ENCODE results near the gene CEP89. TPM values are rescaled to one million over a fixed set of nuclear protein-coding genes. Genes with fewer than 3 reads are reported as not detected.

Gene CEP89
- total RNA-seq, 2 donors from 2014 or later: 35.6 to 40.4 TPM

DNA sequence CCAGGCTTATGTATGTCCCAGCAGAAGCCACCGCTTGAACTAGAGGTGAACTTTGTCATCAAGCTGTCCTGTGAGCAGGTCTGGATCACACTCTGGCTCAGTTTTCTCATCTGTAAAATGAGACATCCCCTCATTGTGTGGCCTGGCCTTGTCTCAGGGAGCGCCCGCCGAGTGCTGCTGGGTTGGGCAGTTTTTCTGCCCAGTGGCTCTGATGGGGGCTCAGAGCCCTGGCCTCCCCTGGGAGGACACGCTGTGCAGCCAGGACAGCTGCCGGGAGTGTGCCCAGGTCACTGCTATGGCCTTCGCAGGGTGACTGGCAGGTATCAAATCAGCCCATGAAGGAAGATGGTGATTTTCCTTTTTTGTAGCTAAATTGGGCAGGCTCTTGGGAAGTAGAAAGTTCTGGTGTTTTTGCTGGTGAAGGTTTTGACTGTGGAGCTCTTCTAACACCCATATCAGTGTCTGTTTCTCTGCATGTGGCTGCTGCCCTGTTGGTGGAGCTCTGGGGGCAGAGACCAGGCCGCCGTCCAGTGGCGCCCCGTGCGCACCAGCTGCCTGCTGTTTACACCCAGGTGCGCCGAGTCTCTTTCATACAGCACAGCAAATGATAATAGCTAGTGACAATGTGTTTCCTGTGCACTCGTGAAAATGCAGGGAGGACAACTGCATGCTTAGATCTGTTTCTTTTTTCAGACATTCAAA is 143.0 kb downstream of the CEP89 start:
- no peak overlapping the region for H3K4me3 Mint-ChIP-seq
- TF ChIP-seq, protein P1, sequence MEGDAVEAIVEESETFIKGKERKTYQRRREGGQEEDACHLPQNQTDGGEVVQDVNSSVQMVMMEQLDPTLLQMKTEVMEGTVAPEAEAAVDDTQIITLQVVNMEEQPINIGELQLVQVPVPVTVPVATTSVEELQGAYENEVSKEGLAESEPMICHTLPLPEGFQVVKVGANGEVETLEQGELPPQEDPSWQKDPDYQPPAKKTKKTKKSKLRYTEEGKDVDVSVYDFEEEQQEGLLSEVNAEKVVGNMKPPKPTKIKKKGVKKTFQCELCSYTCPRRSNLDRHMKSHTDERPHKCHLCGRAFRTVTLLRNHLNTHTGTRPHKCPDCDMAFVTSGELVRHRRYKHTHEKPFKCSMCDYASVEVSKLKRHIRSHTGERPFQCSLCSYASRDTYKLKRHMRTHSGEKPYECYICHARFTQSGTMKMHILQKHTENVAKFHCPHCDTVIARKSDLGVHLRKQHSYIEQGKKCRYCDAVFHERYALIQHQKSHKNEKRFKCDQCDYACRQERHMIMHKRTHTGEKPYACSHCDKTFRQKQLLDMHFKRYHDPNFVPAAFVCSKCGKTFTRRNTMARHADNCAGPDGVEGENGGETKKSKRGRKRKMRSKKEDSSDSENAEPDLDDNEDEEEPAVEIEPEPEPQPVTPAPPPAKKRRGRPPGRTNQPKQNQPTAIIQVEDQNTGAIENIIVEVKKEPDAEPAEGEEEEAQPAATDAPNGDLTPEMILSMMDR (conservative IDR thresholded peaks at IDR 0.05): no peak

GRCh38 chr19:32828139-32828538 is 143.6 kb downstream of the CEP89 start:
- peaks cover 27% of the 10 kb centered on the region for H3K4me1 Mint-ChIP-seq
- peaks cover 7% of the 10 kb centered on the region for H3K27me3 Mint-ChIP-seq (ENCODE audit: insufficient read depth)
- Histone ChIP-seq H3K27me3 (ENCODE audit: control insufficient read depth, insufficient read depth, low read length, poor library complexity, severe bottlenecking) (no peaks in the 10 kb centered on the region), H3K4me1 (ENCODE audit: control insufficient read depth, insufficient read depth, low read length) (peaks cover 12% of the 10 kb centered on the region), H3K9ac (ENCODE audit: extremely low read depth, low read length, poor library complexity, severe bottlenecking) (peak overlapping the region; percentile 31), H3K4me3 (ENCODE audit: low read length) (no peak overlapping the region), H3K27ac (ENCODE audit: low read depth, low read length) (peak overlapping the region; percentile 28), H3K36me3 (ENCODE audit: control insufficient read depth, insufficient read depth, low read length) (no peaks in the 10 kb centered on the region), H3K9me3 (ENCODE audit: control insufficient read depth, low read length) (peaks cover 28% of the 10 kb centered on the region)
- no peak overlapping the region for H3K4me3 Mint-ChIP-seq
- WGBS, 2 experiments (ENCODE audit: insufficient coverage in 1 of 2, insufficient read length in 1 of 2): 85% methylated on average over 3 to 4 of the region's 4 CpGs
- TF ChIP-seq, protein P1 (conservative IDR thresholded peaks at IDR 0.05): no peak
- H3K36me3 Mint-ChIP-seq (ENCODE audit: low read depth): no peaks in the 10 kb centered on the region
- H3K27ac Mint-ChIP-seq: peak overlapping the region; percentile 65
- DNase-seq: peak; percentile 75
- H3K9me3 Mint-ChIP-seq: peaks cover 9% of the 10 kb centered on the region

More for the DNA sequence above, 143.0 kb downstream of the CEP89 start:
- no peak overlapping the region for H3K27ac ChIP-seq (ENCODE audit: low read depth, low read length)
- H3K9me3 Mint-ChIP-seq: peaks cover 9% of the 10 kb centered on the region
- H3K27ac Mint-ChIP-seq: peak overlapping the region; percentile 65
- H3K36me3 ChIP-seq (ENCODE audit: control insufficient read depth, insufficient read depth, low read length): no peaks in the 10 kb centered on the region
- peaks cover 5% of the 10 kb centered on the region for H3K27me3 Mint-ChIP-seq (ENCODE audit: insufficient read depth)
- H3K4me1 Mint-ChIP-seq: peaks cover 23% of the 10 kb centered on the region
- peaks cover 28% of the 10 kb centered on the region for H3K9me3 ChIP-seq (ENCODE audit: control insufficient read depth, low read length)
- H3K36me3 Mint-ChIP-seq (ENCODE audit: low read depth): no peaks in the 10 kb centered on the region
- no peak overlapping the region for H3K4me3 ChIP-seq (ENCODE audit: low read length)
- H3K4me1 ChIP-seq (ENCODE audit: control insufficient read depth, insufficient read depth, low read length): peaks cover 11% of the 10 kb centered on the region
- H3K27me3 ChIP-seq (ENCODE audit: control insufficient read depth, insufficient read depth, low read length, poor library complexity, severe bottlenecking): no peaks in the 10 kb centered on the region
- DNase-seq: no peak
- H3K9ac ChIP-seq (ENCODE audit: extremely low read depth, low read length, poor library complexity, severe bottlenecking): no peak overlapping the region
- 94% methylated on average over 10 to 15 of the region's 15 CpGs for WGBS, 2 experiments (ENCODE audit: insufficient coverage in 1 of 2, insufficient read length in 1 of 2)

Other genes with a start within 250 kb of the CEP89 start
- under 1 TPM in 1 of 2 donors, not detected in 1; 0.18 TPM for gene SLC7A9, start 102.2 kb downstream of the CEP89 start, total RNA-seq
- gene FAAP24, start 284 bp upstream of the CEP89 start, total RNA-seq: 1 to 10 TPM; 4.6 to 5.4 TPM
- gene RHPN2, start 92.9 kb upstream of the CEP89 start, total RNA-seq: 10 to 100 TPM; 52.0 to 53.2 TPM
- 10 to 100 TPM; 10.1 to 11.2 TPM for gene GPATCH1, start 109.2 kb upstream of the CEP89 start, total RNA-seq
- not detected for gene WDR88, start 160.2 kb upstream of the CEP89 start, total RNA-seq
- gene LRP3, start 222.4 kb upstream of the CEP89 start, total RNA-seq: 10 to 100 TPM; 21.2 to 34.4 TPM